IPS-NIHi11 (cell line): ENCODE results near the gene DESI1.
A peak's percentile ranks its signal among the peaks of the same experiment; 100 is the strongest.

Experiments
- DNase-seq: peaks from one replicate; pipeline ENCODE4 v3.0.0; 2012; ENCODE audit warnings: mixed read lengths, low spot score

DESI1 gene

GRCh38 chr22:41557401-41558240 is 63.2 kb downstream of the DESI1 start:
- DNase-seq = peak; percentile 66

DNA sequence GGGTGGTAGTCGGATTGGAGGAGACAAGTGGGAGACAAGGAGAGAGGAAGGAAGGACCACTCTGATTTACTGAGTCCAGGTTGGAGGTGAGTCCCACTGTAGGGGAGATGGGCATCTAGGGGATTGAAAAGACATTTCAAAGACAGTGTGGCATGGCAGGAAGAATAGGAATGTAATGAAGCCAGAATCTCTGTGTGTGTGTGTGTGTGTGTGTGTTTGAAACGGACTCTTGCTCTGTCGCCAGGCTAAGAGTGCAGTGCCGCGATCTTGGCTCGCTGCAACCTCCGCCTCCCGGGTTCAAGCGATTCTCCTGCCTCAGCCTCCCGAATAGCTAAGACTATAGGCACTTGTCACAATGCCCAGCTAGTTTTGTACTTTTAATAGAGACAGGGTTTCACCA is 64.3 kb downstream of the DESI1 start:
- DNase-seq = no peak

DNA sequence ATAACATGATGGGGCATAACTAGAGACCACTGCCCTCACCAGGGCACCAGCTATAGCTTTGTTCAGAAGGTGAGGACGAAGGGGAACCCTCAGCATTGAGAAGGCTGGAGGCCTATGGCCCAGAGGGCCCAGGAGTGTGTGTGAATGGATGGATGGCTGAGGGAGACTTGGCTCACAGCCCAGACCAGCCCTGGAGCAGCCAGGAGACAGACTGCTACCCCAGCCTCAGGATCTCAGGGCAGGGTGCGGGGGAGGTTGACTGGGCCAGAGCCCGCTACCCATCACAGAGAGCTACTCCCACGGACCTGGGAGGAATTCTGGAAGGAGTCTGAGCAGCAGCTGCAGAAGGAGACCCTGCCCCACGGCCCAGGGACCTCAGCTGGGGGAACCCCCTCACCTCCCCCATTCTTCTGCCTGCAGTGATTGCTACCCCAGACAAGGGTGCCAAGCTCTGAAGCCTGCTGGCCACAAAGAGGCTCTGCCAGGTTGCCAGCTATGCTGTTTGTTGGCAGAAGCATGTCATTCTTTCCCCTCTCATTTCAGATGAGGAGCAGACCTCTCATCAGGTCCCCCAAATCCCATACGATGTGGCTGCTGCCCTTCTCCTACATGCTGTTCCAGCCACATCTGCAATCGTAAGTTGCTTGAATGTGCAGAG is 65.4 kb downstream of the DESI1 start:
- DNase-seq = no peak

- no peak for DNase-seq
Measured at GRCh38 chr22:41551877-41552582, 68.8 kb downstream of the DESI1 start.

GRCh38 chr22:41550952-41551491 is 69.8 kb downstream of the DESI1 start:
- DNase-seq = no peak

DNA sequence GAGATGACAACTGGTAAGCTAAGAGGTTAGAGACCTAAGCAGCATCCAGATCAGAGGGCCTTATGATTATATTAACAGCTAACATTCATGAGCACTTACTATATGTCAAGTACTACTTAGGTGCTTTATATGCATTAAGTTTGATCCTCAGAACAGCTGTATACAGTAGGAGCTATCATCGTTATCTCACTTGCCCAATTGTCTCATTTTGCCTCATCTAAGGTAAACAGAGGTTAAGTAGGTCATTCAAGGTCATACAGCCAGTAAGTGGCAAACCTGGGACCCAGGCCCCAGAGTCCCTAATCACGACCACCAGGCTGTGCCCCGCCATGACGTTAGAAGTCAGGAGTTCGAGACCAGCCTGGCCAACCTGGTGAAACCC is 72.0 kb downstream of the DESI1 start:
- DNase-seq = no peak
